Body of pancreas (tissue), 4 donors: ENCODE data around the gene RNASEH1.

Source experiments
- CTCF ChIP-seq, 7 experiments: fragments of 450-650 bp in 4 of 7; fragments of 200-600 bp in 3 of 7; sonication (generic) in 3 of 7; IDR thresholded peaks; one replicate each; pipeline ENCODE4 v1.5.1; 2016 to 2019; ENCODE audit warnings: antibody characterized with exemption in 7 of 7
- POLR2A ChIP-seq, 3 donors: fragments of 450-650 bp; IDR thresholded peaks; one replicate each; pipeline ENCODE4 v1.6.1; 2016; ENCODE audit warnings: antibody characterized with exemption in 3 of 3, mild to moderate bottlenecking in 2 of 3

- TF ChIP-seq CTCF (IDR thresholded peaks at IDR 0.05) (no peak), POLR2A (IDR thresholded peaks at IDR 0.05) (no peak)
Measured at GRCh38 chr2:3532941-3533340, 25.2 kb downstream of the RNASEH1 start.
